ENCODE measurements around the gene PACRG. TPM values are rescaled to one million over a fixed set of nuclear protein-coding genes. Genes with fewer than 3 reads are reported as not detected.

The PACRG gene
- total RNA-seq, 2 experiments from 2014 or later, result 0.78 TPM; not detected in 1

GRCh38 chr6:163212123-163212522 lies 484.3 kb downstream of the PACRG start:
- H3K4me1 Mint-ChIP-seq (ENCODE audit: low read depth), result no peaks in the 10 kb centered on the region
- no peaks in the 10 kb centered on the region for H3K36me3 Mint-ChIP-seq (ENCODE audit: low read depth)
- POLR2A ChIA-PET, result no interaction called here

DNA sequence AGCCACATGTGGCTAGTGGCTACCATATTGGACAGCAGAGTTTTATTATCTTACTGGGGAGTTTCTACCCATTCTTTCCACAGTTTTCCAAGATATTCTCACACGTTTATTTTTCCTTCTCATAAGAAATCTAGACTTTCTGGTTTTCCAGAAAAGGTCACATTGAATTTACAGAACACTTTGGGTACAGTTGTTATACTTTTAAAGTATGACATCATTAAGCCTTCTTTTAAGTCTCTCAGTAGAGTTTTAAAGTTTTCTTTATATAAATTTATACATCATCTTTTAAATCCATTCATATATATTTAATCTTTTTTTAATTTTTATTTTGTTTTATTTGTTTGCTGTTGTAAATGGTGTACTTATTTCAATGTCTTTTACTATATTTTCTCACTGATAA lies 486.5 kb downstream of the PACRG start:
- Mint-ChIP-seq H3K4me1 (ENCODE audit: low read depth) (no peaks in the 10 kb centered on the region), H3K27me3 (ENCODE audit: low read depth) (no peaks in the 10 kb centered on the region), H3K4me3 (no peak overlapping the region), H3K9me3 (ENCODE audit: insufficient read depth) (peaks cover 3% of the 10 kb centered on the region), H3K27ac (no peak overlapping the region), H3K36me3 (ENCODE audit: low read depth) (no peaks in the 10 kb centered on the region)
- ChIA-PET POLR2A (no interaction called here), CTCF (no interaction called here)
- ATAC-seq (no peak), DNase-seq (no peak)

More at GRCh38 chr6:163212123-163212522, 484.3 kb downstream of the PACRG start:
- peaks cover 3% of the 10 kb centered on the region for H3K9me3 Mint-ChIP-seq (ENCODE audit: insufficient read depth)
- no peak overlapping the region for H3K4me3 Mint-ChIP-seq
- H3K27ac Mint-ChIP-seq, result no peak overlapping the region
- H3K27me3 Mint-ChIP-seq (ENCODE audit: low read depth), result no peaks in the 10 kb centered on the region
- ATAC-seq (no peak), DNase-seq (no peak)
- CTCF ChIA-PET, result no interaction called here

DNA sequence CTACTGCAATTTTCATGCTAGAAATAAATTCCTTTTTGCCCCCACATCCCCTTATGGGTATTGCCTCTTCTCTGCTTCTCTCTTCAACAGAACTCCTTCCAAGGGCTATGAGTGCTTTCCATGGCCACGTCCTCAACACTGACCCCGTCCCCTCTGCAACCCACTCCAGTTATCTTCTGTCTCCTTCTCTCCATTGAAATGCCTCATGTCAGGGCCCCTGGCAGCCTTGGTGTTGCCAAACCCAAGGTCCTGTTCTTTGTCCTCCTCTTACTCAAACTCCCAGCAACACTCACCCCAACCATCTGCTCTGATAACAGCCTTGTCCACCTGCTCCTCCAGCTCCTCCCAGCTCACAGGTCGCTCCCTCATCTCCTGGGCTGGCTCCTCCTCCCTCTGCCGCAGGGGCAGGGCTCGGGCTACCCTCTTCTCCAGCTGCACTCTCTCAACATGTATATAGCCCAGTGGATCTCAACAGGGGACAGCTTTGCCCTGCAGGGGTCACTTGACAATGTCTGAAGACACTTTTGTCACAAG lies 490.7 kb downstream of the PACRG start:
- Mint-ChIP-seq H3K36me3 (ENCODE audit: low read depth) (no peaks in the 10 kb centered on the region), H3K4me1 (ENCODE audit: low read depth) (no peaks in the 10 kb centered on the region), H3K9me3 (ENCODE audit: insufficient read depth) (no peaks in the 10 kb centered on the region), H3K4me3 (no peak overlapping the region), H3K27me3 (ENCODE audit: low read depth) (no peaks in the 10 kb centered on the region), H3K27ac (no peak overlapping the region)
- DNase-seq, result no peak
- ATAC-seq, result no peak
- POLR2A ChIA-PET, result no interaction called here
- CTCF ChIA-PET, result interaction anchor here (0.6 kb wide), 1 partner anchor 97 kb away, joined by 3 read pairs; no protein-coding TSS in a partner anchor

- Mint-ChIP-seq H3K9me3 (ENCODE audit: insufficient read depth) (no peaks in the 10 kb centered on the region), H3K36me3 (ENCODE audit: low read depth) (no peaks in the 10 kb centered on the region), H3K4me1 (ENCODE audit: low read depth) (no peaks in the 10 kb centered on the region), H3K27ac (no peak overlapping the region), H3K27me3 (ENCODE audit: low read depth) (no peaks in the 10 kb centered on the region), H3K4me3 (no peak overlapping the region)
- POLR2A ChIA-PET, result no interaction called here
- ATAC-seq (no peak), DNase-seq (no peak)
- CTCF ChIA-PET, result no interaction called here
These were observed 498.5 kb downstream of the PACRG start for GRCh38 chr6:163226181-163226835.

GRCh38 chr6:163226836-163227485 lies 499.2 kb downstream of the PACRG start:
- Mint-ChIP-seq H3K4me1 (ENCODE audit: low read depth) (no peaks in the 10 kb centered on the region), H3K27me3 (ENCODE audit: low read depth) (no peaks in the 10 kb centered on the region), H3K27ac (no peak overlapping the region), H3K4me3 (no peak overlapping the region), H3K9me3 (ENCODE audit: insufficient read depth) (no peaks in the 10 kb centered on the region), H3K36me3 (ENCODE audit: low read depth) (no peaks in the 10 kb centered on the region)
- ChIA-PET CTCF (no interaction called here), POLR2A (no interaction called here)
- DNase-seq (no peak), ATAC-seq (no peak)

GRCh38 chr6:163228041-163228440 lies 500.3 kb downstream of the PACRG start:
- H3K36me3 Mint-ChIP-seq (ENCODE audit: low read depth), result no peaks in the 10 kb centered on the region
- ChIA-PET POLR2A (no interaction called here), CTCF (no interaction called here)
- no peak overlapping the region for H3K4me3 Mint-ChIP-seq
- no peaks in the 10 kb centered on the region for H3K9me3 Mint-ChIP-seq (ENCODE audit: insufficient read depth)
- no peak overlapping the region for H3K27ac Mint-ChIP-seq
- H3K27me3 Mint-ChIP-seq (ENCODE audit: low read depth), result no peaks in the 10 kb centered on the region
- DNase-seq, result no peak
- no peak for ATAC-seq
- H3K4me1 Mint-ChIP-seq (ENCODE audit: low read depth), result no peaks in the 10 kb centered on the region

DNA sequence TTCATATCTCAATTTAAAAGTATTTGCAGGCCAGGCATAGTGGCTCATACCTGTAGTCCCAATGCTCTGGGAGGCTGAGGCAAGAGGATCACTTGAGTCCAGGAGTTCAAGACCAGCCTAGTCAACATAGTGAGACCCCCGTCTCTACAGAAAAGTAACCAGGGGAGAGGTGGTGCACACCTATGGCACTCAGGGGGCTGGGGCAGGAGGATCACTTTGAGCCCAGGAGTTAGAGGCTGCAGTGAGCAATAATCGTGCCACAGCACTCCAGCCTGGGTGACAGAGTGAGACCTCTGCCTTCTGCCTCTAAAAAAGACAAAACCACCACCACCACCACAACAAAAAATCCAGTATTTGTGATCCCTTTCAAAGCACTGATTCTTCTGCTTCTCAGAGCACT lies 501.3 kb downstream of the PACRG start:
- Mint-ChIP-seq H3K9me3 (ENCODE audit: insufficient read depth) (no peaks in the 10 kb centered on the region), H3K27ac (no peak overlapping the region)
- no peak for DNase-seq

GRCh38 chr6:163230901-163231300 lies 503.1 kb downstream of the PACRG start:
- H3K27me3 Mint-ChIP-seq (ENCODE audit: low read depth), result no peaks in the 10 kb centered on the region
- H3K4me3 Mint-ChIP-seq, result no peak overlapping the region
- ChIA-PET POLR2A (no interaction called here), CTCF (no interaction called here)
- no peaks in the 10 kb centered on the region for H3K36me3 Mint-ChIP-seq (ENCODE audit: low read depth)
- no peak overlapping the region for H3K27ac Mint-ChIP-seq
- H3K4me1 Mint-ChIP-seq (ENCODE audit: low read depth), result no peaks in the 10 kb centered on the region
- no peak for ATAC-seq
- DNase-seq, result no peak
- no peaks in the 10 kb centered on the region for H3K9me3 Mint-ChIP-seq (ENCODE audit: insufficient read depth)

More for the DNA sequence above, 501.3 kb downstream of the PACRG start:
- POLR2A ChIA-PET, result no interaction called here
- CTCF ChIA-PET, result no interaction called here
- H3K4me1 Mint-ChIP-seq (ENCODE audit: low read depth), result no peaks in the 10 kb centered on the region
- no peaks in the 10 kb centered on the region for H3K36me3 Mint-ChIP-seq (ENCODE audit: low read depth)
- H3K27me3 Mint-ChIP-seq (ENCODE audit: low read depth), result no peaks in the 10 kb centered on the region
- no peak for ATAC-seq
- H3K4me3 Mint-ChIP-seq, result no peak overlapping the region

DNA sequence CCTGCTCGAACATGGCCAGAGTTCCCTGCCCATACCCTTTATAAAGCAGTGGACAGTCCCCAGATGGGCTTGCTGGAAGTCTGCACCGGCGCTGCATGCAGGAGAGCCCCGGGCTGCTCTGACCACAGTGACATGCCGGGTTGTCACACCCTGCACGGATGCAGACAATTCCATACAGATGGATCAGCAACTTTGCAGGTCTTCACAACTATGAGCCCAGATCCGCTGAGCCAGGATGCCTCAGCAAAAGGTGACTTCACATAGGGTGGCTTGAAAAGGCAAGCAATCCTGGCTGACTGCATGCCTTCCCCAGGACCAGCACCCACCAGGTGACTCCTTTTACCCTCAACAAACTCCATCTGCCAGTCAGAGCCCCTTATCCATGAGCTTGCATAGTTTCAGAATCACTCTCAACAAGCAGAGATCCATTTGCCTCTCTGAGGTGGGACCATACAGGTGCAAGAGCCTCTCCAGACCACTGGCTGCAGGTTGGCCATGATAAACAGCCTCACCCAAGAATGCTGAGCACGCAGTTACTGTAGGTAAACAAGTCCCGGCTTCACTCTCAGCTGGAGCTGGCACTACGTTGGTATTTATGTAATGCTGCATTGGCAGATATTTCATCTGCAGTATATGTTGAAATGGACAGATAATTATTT lies 503.7 kb downstream of the PACRG start:
- Mint-ChIP-seq H3K27me3 (ENCODE audit: low read depth) (no peaks in the 10 kb centered on the region), H3K36me3 (ENCODE audit: low read depth) (no peaks in the 10 kb centered on the region), H3K27ac (no peak overlapping the region), H3K9me3 (ENCODE audit: insufficient read depth) (no peaks in the 10 kb centered on the region), H3K4me1 (ENCODE audit: low read depth) (no peaks in the 10 kb centered on the region), H3K4me3 (no peak overlapping the region)
- ChIA-PET CTCF (no interaction called here), POLR2A (no interaction called here)
- no peak for ATAC-seq
- no peak for DNase-seq

- POLR2A ChIA-PET, result no interaction called here
- Mint-ChIP-seq H3K9me3 (ENCODE audit: insufficient read depth) (no peaks in the 10 kb centered on the region), H3K4me3 (no peak overlapping the region), H3K27me3 (ENCODE audit: low read depth) (no peaks in the 10 kb centered on the region), H3K4me1 (ENCODE audit: low read depth) (no peaks in the 10 kb centered on the region), H3K36me3 (ENCODE audit: low read depth) (no peaks in the 10 kb centered on the region), H3K27ac (no peak overlapping the region)
- ATAC-seq, result no peak
- DNase-seq, result no peak
- CTCF ChIA-PET, result no interaction called here
These were observed 504.3 kb downstream of the PACRG start for GRCh38 chr6:163232015-163232523.

DNA sequence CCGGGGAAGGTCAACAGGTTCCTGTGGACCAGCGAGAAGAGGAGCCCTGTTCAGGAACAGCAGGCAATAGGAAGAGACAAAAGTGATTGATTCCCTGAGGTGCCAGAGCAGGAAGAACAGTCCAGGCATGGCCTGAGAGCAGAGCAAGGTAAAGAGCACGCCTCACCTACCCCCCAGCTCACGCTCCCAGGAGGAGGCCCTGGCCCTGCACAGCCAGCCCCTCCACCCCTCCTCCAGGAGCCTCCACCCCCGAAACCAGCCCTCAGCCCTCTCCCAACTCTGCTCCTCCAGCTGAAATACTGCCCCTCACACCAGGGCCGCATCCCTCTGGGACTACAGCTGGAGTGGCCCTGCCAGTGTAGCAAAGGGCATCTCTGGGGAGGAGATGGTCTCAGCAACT lies 504.9 kb downstream of the PACRG start:
- Mint-ChIP-seq H3K4me1 (ENCODE audit: low read depth) (no peaks in the 10 kb centered on the region), H3K4me3 (no peak overlapping the region), H3K36me3 (ENCODE audit: low read depth) (no peaks in the 10 kb centered on the region), H3K27me3 (ENCODE audit: low read depth) (no peaks in the 10 kb centered on the region), H3K27ac (no peak overlapping the region), H3K9me3 (ENCODE audit: insufficient read depth) (no peaks in the 10 kb centered on the region)
- ATAC-seq (no peak), DNase-seq (no peak)
- CTCF ChIA-PET, result no interaction called here
- POLR2A ChIA-PET, result no interaction called here

DNA sequence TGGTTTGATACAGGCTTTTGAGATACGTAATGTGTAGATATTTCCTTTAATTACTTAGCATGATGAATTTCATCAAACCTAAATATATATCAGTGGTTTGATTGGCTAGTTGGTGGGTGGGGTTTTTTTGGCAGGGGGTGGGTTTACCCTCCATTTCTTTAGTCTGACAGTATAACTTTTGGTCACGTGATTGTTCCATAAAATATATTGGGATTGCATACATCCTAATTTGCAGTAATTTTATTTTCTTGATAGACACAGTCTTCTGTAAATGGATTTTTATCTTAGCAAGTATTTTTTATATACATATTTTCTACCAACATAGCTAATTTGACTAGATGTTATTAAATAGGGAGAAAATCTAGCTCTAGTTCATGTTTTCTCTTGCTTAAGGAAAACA lies 509.3 kb downstream of the PACRG start:
- no peaks in the 10 kb centered on the region for H3K4me1 Mint-ChIP-seq (ENCODE audit: low read depth)
- peaks cover 2% of the 10 kb centered on the region for H3K27me3 Mint-ChIP-seq (ENCODE audit: low read depth)
- ChIA-PET CTCF (no interaction called here), POLR2A (no interaction called here)
- ATAC-seq (no peak), DNase-seq (no peak)
- no peaks in the 10 kb centered on the region for H3K36me3 Mint-ChIP-seq (ENCODE audit: low read depth)
- no peaks in the 10 kb centered on the region for H3K9me3 Mint-ChIP-seq (ENCODE audit: insufficient read depth)
- H3K4me3 Mint-ChIP-seq, result no peak overlapping the region
- H3K27ac Mint-ChIP-seq, result no peak overlapping the region

All from activated CD8-positive, alpha-beta T cell treated with anti-CD3 and anti-CD28 coated beads, Interleukin-2, amount 10 ng/mL, durations not matched to agents 7 days and 5 days (primary cell).